Activated T-cell treated with anti-CD3 and anti-CD28 coated beads, Interleukin-2, amount 50 U/mL, for 24 hours (primary cell): ENCODE results near the gene ARMC7.
A peak's percentile ranks its signal among the peaks of the same experiment; 100 is the strongest.
"Not testable (repeated sequence)": the region's sequence is repeated elsewhere in the genome, so short reads cannot be mapped to it uniquely, and the experiment has no call there.

ENCODE experiments used
- DNase-seq: peaks from one replicate; pipeline ENCODE4 v3.0.0-alpha.2; 2020
- H3K27ac Mint-ChIP-seq: 2 replicates; pipeline ENCODE4 v1.8.0; 2020; ENCODE audit warnings: mild to moderate bottlenecking, mixed read lengths
- H3K27me3 Mint-ChIP-seq: 2 replicates; pipeline ENCODE4 v1.8.0; 2020; ENCODE audit warnings: mixed read lengths
- H3K36me3 Mint-ChIP-seq: 2 replicates; pipeline ENCODE4 v1.8.0; 2020; ENCODE audit warnings: low read depth, mixed read lengths
- H3K4me1 Mint-ChIP-seq: 2 replicates; pipeline ENCODE4 v1.8.0; 2020; ENCODE audit warnings: low read depth, mixed read lengths
- H3K4me3 Mint-ChIP-seq: 2 replicates; pipeline ENCODE4 v1.8.0; 2020; ENCODE audit warnings: mild to moderate bottlenecking, moderate library complexity, mixed read lengths
- H3K9me3 Mint-ChIP-seq: 2 replicates; pipeline ENCODE4 v1.8.0; 2020; ENCODE audit warnings: mixed read lengths

ARMC7 gene

GRCh38 chr17:75072909-75073308, 36.9 kb upstream of the ARMC7 start:
- H3K36me3 Mint-ChIP-seq, H3K4me3 Mint-ChIP-seq, H3K27me3 Mint-ChIP-seq, H3K9me3 Mint-ChIP-seq, DNase-seq, H3K27ac Mint-ChIP-seq: not testable (repeated sequence)
- H3K4me1 Mint-ChIP-seq, result peaks cover 13% of the 10 kb centered on the region

DNA sequence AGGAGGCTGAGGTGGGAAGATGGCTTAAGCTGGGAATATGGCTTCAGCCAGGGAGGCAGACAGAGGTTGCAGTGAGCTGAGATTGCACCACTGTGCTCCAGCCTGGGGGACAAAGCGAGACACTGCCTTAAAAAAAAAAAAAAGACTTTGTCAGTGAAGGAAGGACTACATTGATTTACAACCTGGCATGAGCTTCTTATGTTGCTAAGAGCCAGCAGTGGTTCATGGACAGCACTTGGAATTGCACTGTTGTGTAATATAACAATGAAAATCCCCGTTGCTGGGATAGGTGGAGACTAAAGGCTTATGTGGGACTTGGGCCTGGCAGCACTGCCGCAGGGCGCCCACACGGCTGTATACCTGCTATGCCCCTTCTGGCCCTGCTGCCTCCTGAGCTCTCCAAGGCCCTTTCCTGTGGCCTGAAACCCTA, 36.1 kb upstream of the ARMC7 start:
- H3K27me3 Mint-ChIP-seq, result no peaks in the 10 kb centered on the region
- no peak overlapping the region for H3K4me3 Mint-ChIP-seq
- peaks cover 18% of the 10 kb centered on the region for H3K4me1 Mint-ChIP-seq
- H3K36me3 Mint-ChIP-seq, result no peaks in the 10 kb centered on the region
- no peak overlapping the region for H3K27ac Mint-ChIP-seq
- DNase-seq, result no peak
- H3K9me3 Mint-ChIP-seq, result no peaks in the 10 kb centered on the region

- H3K4me3 Mint-ChIP-seq, result no peak overlapping the region
- no peaks in the 10 kb centered on the region for H3K36me3 Mint-ChIP-seq
- no peaks in the 10 kb centered on the region for H3K9me3 Mint-ChIP-seq
- no peak overlapping the region for H3K27ac Mint-ChIP-seq
- H3K27me3 Mint-ChIP-seq, result no peaks in the 10 kb centered on the region
- DNase-seq, result no peak
- H3K4me1 Mint-ChIP-seq, result peaks cover 24% of the 10 kb centered on the region
These were observed 35.2 kb upstream of the ARMC7 start for GRCh38 chr17:75074532-75074931.

DNA sequence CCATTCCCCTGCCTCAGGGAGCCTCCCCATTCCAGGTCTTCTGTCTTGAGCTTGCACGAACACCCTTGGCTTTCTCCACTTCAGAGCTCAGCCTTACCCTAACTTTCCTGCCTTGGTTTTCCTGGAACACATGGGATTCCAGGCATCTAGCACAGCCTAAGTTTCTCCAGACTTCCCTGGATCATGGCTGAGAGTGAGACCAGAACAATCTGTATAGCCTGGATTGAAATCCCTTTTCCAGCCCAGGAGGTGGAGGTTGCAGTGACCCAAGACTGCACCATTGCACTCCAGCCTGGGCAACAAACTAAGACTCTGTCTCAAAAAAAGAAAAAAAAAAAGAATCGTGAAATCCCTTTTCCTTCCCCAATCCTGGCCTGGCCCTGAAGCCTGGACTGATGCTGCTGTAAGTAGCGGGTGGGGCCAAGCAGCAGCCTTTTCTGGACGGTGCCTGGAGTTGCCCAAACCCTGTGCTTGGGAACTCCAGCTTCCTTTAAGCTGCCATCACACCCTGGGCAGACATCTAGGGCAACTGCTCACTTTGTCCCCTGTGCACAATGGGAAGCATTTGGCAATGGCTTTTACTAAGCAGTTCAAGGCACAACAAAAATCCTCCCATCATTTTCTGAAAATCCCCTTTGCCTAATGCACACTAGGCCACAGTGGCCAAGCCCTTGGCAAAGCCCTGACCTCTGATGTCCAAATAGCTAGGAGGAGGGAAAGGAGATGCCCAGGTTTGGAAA, 34.0 kb upstream of the ARMC7 start:
- Mint-ChIP-seq H3K4me1 (peaks cover 29% of the 10 kb centered on the region), H3K4me3 (no peak overlapping the region), H3K9me3 (no peaks in the 10 kb centered on the region), H3K36me3 (no peaks in the 10 kb centered on the region), H3K27me3 (no peaks in the 10 kb centered on the region), H3K27ac (no peak overlapping the region)
- DNase-seq, result no peak

DNA sequence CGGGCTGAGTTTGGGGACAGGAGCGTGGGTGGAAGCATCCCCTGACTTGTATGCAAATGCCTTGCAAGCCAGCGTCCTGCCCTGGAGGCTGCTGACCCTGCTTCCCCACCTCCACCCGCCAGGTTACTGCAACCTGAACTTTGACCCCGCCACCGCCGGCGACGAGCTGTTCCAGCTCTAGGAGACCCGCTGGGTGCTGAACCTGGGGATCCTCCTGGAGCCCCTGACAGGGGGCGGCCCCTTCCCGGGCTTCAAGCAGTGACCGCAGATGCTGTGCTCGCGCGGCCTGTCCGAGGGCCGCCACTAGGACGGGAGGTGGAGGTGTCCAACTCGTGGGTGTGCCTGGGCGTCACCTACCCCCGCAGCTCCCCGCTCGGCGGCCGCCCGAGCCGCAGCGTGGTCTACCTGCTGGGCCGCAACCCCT, 32.7 kb upstream of the ARMC7 start:
- H3K4me3 Mint-ChIP-seq, result peak overlapping the region; percentile 63
- H3K9me3 Mint-ChIP-seq, result no peaks in the 10 kb centered on the region
- H3K27me3 Mint-ChIP-seq, result no peaks in the 10 kb centered on the region
- H3K36me3 Mint-ChIP-seq, result no peaks in the 10 kb centered on the region
- H3K4me1 Mint-ChIP-seq, result peaks cover 29% of the 10 kb centered on the region
- no peak for DNase-seq
- peak overlapping the region; percentile 75 for H3K27ac Mint-ChIP-seq

DNA sequence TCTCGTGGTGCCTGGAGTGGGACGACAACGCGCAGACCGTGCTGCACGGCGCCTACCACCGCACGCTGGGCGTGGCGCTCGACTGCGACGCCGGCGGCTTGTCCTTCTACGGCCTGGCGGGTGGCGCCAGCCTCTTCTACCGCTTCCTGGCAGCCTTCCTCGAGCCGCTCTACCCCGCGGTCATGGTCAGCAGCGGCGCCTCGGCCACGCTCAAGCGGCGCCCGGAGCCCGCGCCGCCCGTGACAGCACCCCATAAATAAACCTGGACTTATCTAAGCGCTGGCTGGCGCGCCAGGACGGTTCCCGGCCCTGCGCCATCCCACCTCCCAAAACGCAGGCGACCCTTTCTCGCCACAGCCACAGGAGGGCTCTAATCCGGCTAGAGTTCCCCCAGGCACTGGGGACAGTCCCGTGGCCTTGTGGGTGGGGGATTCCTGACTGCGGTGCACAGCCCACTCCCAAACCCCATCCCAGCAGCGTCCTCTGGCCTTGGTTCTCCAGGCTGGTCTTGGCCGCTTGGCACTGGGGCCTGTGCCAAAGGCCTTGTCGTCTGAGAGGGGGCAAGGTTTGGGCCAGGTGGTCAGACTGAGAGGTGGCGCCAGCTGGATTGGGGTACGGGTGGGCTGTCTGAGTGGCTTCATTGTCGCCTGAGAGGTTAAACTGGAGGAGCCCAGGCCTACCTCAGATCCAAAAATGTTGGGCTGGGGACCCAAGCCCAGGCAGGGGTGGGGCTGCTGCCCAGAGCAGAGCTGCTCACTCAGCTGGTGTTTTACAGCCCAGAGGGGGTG, 32.1 kb upstream of the ARMC7 start:
- Mint-ChIP-seq H3K27me3 (no peaks in the 10 kb centered on the region), H3K27ac (peak overlapping the region; percentile 75), H3K36me3 (no peaks in the 10 kb centered on the region), H3K9me3 (no peaks in the 10 kb centered on the region), H3K4me1 (peaks cover 30% of the 10 kb centered on the region), H3K4me3 (peak overlapping the region; percentile 63)
- DNase-seq, result peak; percentile 76

GRCh38 chr17:75078284-75079022, 31.3 kb upstream of the ARMC7 start:
- DNase-seq, result no peak
- Mint-ChIP-seq H3K4me1 (peaks cover 31% of the 10 kb centered on the region), H3K27me3 (no peaks in the 10 kb centered on the region), H3K36me3 (no peaks in the 10 kb centered on the region), H3K27ac (peak overlapping the region; percentile 75), H3K4me3 (peak overlapping the region; percentile 63), H3K9me3 (no peaks in the 10 kb centered on the region)

DNA sequence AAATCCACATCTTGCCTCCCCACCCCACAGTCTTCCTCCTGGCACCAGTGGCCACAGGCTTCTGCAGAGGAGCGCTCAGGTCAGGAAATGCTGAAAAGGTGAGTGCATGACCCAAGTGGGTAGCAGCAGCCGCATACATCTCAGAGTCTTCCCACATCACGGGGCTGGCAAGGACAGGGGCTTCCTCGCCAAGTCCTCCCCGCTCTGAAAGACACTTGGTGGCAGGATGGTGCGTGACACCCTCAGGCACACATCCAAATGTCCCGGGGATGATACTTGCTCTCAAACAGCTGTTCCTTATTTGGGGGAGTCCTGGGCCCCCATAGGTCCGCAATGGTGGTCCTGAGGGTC, 30.8 kb upstream of the ARMC7 start:
- Mint-ChIP-seq H3K27me3 (no peaks in the 10 kb centered on the region), H3K4me1 (peaks cover 35% of the 10 kb centered on the region), H3K36me3 (no peaks in the 10 kb centered on the region), H3K4me3 (no peak overlapping the region), H3K9me3 (no peaks in the 10 kb centered on the region), H3K27ac (no peak overlapping the region)
- DNase-seq, result no peak

GRCh38 chr17:75081611-75082540, 27.9 kb upstream of the ARMC7 start:
- Mint-ChIP-seq H3K4me3 (no peak overlapping the region), H3K9me3 (no peaks in the 10 kb centered on the region), H3K27ac (no peak overlapping the region), H3K4me1 (peaks cover 44% of the 10 kb centered on the region), H3K27me3 (no peaks in the 10 kb centered on the region), H3K36me3 (no peaks in the 10 kb centered on the region)
- DNase-seq, result no peak

DNA sequence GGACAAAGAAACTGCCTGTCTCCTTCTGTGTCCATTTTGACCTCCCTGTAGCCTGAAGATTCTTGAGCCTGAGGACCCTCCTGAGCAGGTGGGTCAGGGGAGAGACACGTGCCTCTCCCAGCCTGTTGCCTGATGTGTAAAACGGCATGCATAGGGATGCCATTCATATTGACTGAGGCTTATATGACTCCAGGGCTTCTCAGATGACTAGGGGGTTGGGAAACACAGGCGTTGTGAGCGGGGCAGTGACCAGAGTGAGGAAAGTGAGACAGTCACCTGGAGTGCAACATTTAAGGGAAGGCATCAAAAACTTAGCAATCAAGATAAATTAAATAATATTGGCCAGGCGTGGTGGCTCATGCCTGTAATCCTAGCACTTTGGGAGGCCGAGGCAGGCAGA, 27.1 kb upstream of the ARMC7 start:
- Mint-ChIP-seq H3K4me3 (no peak overlapping the region), H3K27me3 (no peaks in the 10 kb centered on the region), H3K4me1 (peaks cover 46% of the 10 kb centered on the region), H3K27ac (no peak overlapping the region), H3K9me3 (no peaks in the 10 kb centered on the region), H3K36me3 (no peaks in the 10 kb centered on the region)
- DNase-seq, result no peak

- no peak overlapping the region for H3K4me3 Mint-ChIP-seq
- H3K27ac Mint-ChIP-seq, result no peak overlapping the region
- no peaks in the 10 kb centered on the region for H3K27me3 Mint-ChIP-seq
- H3K4me1 Mint-ChIP-seq, result peaks cover 43% of the 10 kb centered on the region
- H3K36me3 Mint-ChIP-seq, result no peaks in the 10 kb centered on the region
- DNase-seq, result no peak
- H3K9me3 Mint-ChIP-seq, result no peaks in the 10 kb centered on the region
These were observed 25.6 kb upstream of the ARMC7 start for GRCh38 chr17:75084039-75084660.

- Mint-ChIP-seq H3K27me3 (no peaks in the 10 kb centered on the region), H3K36me3 (no peaks in the 10 kb centered on the region), H3K4me3 (peak overlapping the region; percentile 69), H3K9me3 (no peaks in the 10 kb centered on the region), H3K27ac (peak overlapping the region; percentile 30), H3K4me1 (peaks cover 53% of the 10 kb centered on the region)
- DNase-seq, result no peak
These were observed 23.1 kb upstream of the ARMC7 start for GRCh38 chr17:75086496-75087181.

DNA sequence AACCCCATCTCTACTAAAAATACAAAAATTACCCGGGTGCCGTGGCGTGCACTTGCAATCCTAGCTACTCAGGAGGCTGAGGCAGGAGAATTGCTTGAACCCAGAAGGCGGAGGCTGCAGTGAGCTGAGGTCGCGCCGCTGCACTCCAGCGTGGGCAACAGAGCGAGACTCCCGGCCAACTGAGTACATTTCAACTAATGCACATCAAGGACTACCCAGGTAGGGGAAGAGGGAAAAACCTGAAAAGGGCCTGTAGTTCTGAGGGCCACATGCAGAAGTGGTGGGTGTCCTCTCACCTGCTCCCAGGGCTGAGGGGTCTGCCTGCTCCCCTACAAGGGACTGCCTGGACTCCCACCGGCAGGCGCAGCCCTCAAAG, 22.6 kb upstream of the ARMC7 start:
- H3K27ac Mint-ChIP-seq, result peak overlapping the region; percentile 83
- no peaks in the 10 kb centered on the region for H3K36me3 Mint-ChIP-seq
- no peaks in the 10 kb centered on the region for H3K9me3 Mint-ChIP-seq
- DNase-seq, result no peak
- H3K4me1 Mint-ChIP-seq, result peaks cover 53% of the 10 kb centered on the region
- peak overlapping the region; percentile 69 for H3K4me3 Mint-ChIP-seq
- no peaks in the 10 kb centered on the region for H3K27me3 Mint-ChIP-seq
